Stimulated activated CD4-positive, alpha-beta T cell treated with anti-CD3 and anti-CD28 coated beads, Interleukin-4, amount 100 ng/mL, for 1 hour (primary cell): ENCODE data around the gene TM7SF3.
"Not testable (repeated sequence)": the region's sequence is repeated elsewhere in the genome, so short reads cannot be mapped to it uniquely, and the experiment has no call there.

Experiments
- DNase-seq: peaks from one replicate; pipeline ENCODE4 v3.0.0-alpha.2; 2020

The TM7SF3 gene

GRCh38 chr12:27014085-27014858 lies at the start of gene TM7SF3:
TSS of gene TM7SF3 (minus strand) at chr12:27014384. CDS start at chr12:27014168, 216 bp downstream.
- DNase-seq: peak; percentile 95

GRCh38 chr12:27063250-27063851 lies 49.2 kb upstream of the TM7SF3 start:
- no peak for DNase-seq

- DNase-seq: no peak
Measured at GRCh38 chr12:27061317-27061716, 47.1 kb upstream of the TM7SF3 start.

- DNase-seq: no peak
Measured at GRCh38 chr12:27060740-27061139, 46.6 kb upstream of the TM7SF3 start.

GRCh38 chr12:27057543-27057942 lies 43.4 kb upstream of the TM7SF3 start:
- DNase-seq: no peak

GRCh38 chr12:27055966-27056365 lies 41.8 kb upstream of the TM7SF3 start:
- DNase-seq: no peak

GRCh38 chr12:27052742-27053141 lies 38.6 kb upstream of the TM7SF3 start:
- DNase-seq: no peak

GRCh38 chr12:27052176-27052575 lies 38.0 kb upstream of the TM7SF3 start:
- DNase-seq: no peak

GRCh38 chr12:27048822-27049752 lies 34.9 kb upstream of the TM7SF3 start:
- no peak for DNase-seq

- DNase-seq: not testable (repeated sequence)
Measured at GRCh38 chr12:27042018-27042417, 27.8 kb upstream of the TM7SF3 start.

- not testable (repeated sequence) for DNase-seq
Measured at GRCh38 chr12:27040637-27041036, 26.5 kb upstream of the TM7SF3 start.

GRCh38 chr12:27034607-27035293 lies 20.6 kb upstream of the TM7SF3 start:
- no peak for DNase-seq

- DNase-seq: no peak
Measured at GRCh38 chr12:27032679-27033078, 18.5 kb upstream of the TM7SF3 start.

GRCh38 chr12:27031531-27031930 lies 17.3 kb upstream of the TM7SF3 start:
- no peak for DNase-seq

GRCh38 chr12:27026257-27026656 lies 12.1 kb upstream of the TM7SF3 start:
- no peak for DNase-seq

GRCh38 chr12:27025116-27025515 lies 10.9 kb upstream of the TM7SF3 start:
- DNase-seq: no peak

- no peak for DNase-seq
Measured at GRCh38 chr12:27024291-27024690, 10.1 kb upstream of the TM7SF3 start.

GRCh38 chr12:27020761-27021160 lies 6.6 kb upstream of the TM7SF3 start:
- no peak for DNase-seq

GRCh38 chr12:27018037-27018436 lies 3.9 kb upstream of the TM7SF3 start:
- DNase-seq: no peak

- DNase-seq: not testable (repeated sequence)
Measured at GRCh38 chr12:27017163-27017823, 3.1 kb upstream of the TM7SF3 start.

GRCh38 chr12:27015730-27016076 lies 1.5 kb upstream of the TM7SF3 start:
- no peak for DNase-seq
